GM10266 (cell line): Measurements from ENCODE around the gene LGI2.

Experiments used
- DNase-seq: peaks from one replicate; pipeline ENCODE4 v3.0.0; 2012; ENCODE audit errors: extremely low spot score
- TF ChIP-seq, protein P1 (sequence below): IDR thresholded peaks from 2 replicates; pipeline ENCODE4 v1.5.1; 2012; ENCODE audit warnings: mild to moderate bottlenecking, low read depth; ENCODE audit not compliant: control insufficient read depth, insufficient read depth; ENCODE audit errors: missing control alignments

LGI2 gene

DNA sequence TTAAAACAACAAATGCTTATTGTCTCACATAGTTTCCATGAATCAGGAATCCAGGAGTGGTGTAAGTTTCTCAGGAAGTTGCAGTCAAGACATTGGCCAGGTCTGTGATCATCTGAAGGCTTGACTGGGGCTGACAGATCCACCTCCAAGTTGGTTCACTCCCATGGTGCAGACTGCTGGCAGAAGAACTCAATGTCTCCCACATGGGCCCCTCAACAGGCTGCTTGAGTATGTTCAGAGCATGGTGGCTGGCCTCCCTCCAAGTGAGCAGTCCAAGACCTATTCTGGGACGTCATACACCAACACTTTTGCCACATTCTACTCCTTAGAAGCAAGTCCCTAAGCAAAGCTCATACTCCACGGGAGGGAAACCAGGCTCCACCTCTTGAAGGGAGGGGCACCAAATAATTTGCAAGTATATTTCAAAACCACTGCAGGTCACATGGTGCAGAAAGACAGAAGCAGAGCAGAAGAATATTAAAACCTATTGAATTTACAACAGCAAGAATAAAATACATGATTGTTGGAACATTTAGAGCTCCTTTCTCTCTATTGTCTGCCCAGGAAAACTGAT lies 35.3 kb downstream of the LGI2 start:
- DNase-seq, result no peak
- TF ChIP-seq, protein P1, sequence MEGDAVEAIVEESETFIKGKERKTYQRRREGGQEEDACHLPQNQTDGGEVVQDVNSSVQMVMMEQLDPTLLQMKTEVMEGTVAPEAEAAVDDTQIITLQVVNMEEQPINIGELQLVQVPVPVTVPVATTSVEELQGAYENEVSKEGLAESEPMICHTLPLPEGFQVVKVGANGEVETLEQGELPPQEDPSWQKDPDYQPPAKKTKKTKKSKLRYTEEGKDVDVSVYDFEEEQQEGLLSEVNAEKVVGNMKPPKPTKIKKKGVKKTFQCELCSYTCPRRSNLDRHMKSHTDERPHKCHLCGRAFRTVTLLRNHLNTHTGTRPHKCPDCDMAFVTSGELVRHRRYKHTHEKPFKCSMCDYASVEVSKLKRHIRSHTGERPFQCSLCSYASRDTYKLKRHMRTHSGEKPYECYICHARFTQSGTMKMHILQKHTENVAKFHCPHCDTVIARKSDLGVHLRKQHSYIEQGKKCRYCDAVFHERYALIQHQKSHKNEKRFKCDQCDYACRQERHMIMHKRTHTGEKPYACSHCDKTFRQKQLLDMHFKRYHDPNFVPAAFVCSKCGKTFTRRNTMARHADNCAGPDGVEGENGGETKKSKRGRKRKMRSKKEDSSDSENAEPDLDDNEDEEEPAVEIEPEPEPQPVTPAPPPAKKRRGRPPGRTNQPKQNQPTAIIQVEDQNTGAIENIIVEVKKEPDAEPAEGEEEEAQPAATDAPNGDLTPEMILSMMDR, result no peak

DNA sequence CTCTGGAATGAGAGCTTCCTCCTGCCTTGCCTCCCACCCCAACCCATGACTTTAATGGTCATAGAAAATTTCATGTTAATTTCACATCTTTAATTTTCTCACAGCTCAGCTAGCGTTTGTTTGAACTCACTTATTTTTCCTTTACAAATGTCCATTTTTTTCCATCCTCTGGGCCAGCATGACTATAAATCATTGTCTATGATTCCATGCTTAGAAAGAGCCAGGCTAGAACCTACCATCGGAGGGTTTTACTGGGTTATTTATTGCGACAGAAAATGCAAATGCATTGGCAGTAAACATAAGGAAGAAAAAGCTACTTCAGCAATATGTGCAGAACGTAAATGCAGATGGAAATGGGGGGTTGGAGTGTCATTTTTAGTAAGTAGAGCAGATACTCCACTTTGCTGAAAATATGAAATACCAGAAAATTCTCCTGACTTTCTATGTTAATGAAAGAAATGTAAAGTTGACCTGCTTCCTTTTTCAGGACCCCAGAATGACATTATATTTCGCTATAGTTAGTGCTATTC lies 37.1 kb downstream of the LGI2 start:
- no peak for DNase-seq
- TF ChIP-seq, protein P1, result no peak

DNA sequence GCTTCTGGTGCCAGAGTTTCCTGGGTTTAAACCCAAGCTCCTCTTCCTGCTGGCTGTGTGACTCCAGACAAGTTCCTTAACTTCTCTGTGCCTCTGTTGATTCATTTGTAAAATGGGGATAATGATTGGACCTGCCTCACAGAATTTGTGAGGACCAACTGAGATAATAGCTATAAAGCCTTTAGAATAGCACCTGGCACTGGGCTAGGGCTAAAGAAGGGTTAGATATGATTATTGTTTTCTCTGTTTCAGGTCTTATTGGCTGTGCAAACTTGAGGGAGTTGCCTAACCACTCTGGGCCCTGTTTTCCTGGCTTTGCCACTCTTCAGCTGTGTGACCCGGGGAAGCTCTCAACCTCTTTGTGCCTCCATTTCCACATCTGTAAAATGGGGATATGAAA lies 37.8 kb downstream of the LGI2 start:
- no peak for DNase-seq
- TF ChIP-seq, protein P1, result no peak

DNA sequence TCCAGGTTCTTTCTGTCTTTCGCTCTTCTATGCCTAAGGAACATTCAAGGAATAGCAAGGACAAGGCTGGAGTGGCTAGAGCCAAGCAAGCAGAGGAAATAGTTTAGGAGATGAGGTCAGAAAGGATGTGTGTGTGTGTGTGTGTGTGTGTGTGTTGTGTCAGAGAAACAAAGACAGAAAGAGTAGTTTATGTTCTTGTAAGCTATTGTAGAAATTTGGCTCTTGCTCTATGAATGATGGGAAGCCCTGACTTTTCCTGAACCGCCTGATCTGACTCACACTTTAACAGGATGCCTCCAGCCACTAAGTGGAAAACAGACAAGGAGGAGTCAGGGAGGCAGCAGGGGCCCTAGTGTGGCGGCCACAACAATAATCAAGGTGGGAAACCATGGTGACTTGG lies 39.7 kb downstream of the LGI2 start:
- DNase-seq, result no peak
- TF ChIP-seq, protein P1, result no peak

DNA sequence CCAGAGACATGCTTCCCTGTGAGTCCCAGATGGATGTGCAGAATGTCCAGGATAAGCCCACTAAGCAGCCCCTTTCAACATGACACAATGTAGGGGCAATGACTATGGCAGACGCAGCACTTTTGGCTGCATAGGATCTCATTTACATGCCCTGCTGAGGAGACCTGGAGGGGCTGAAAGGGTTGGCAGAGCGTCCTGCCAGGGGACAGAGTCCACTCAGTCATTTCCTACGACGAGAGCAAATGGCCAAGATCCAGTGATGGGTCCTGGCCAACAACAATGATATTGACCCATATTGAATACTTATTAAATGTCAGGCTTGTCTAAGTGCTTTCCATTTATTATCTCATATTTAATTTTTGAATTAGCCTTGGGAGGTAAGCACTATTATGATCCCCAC lies 41.4 kb downstream of the LGI2 start:
- no peak for DNase-seq
- TF ChIP-seq, protein P1, result no peak

DNA sequence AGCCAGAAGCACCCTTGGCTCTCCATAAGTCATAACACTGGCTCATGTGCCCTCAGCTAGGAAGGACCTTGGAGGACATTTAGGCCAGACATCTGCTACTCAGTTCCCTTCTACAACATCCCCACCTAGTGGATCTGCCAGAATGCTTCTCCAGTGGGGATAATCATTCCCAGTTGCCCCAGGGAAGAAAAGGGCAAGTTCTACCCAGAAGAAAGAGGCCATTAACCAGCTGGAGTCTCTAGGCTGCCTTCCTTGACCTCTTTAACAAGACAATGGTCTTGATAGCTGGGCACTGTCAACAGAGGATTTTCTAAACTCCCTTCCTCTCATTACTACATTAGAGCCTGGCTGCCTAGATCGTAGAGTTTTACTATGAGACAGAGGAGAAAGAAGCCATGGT lies 42.0 kb downstream of the LGI2 start:
- no peak for DNase-seq
- TF ChIP-seq, protein P1, result peak; percentile 25

DNA sequence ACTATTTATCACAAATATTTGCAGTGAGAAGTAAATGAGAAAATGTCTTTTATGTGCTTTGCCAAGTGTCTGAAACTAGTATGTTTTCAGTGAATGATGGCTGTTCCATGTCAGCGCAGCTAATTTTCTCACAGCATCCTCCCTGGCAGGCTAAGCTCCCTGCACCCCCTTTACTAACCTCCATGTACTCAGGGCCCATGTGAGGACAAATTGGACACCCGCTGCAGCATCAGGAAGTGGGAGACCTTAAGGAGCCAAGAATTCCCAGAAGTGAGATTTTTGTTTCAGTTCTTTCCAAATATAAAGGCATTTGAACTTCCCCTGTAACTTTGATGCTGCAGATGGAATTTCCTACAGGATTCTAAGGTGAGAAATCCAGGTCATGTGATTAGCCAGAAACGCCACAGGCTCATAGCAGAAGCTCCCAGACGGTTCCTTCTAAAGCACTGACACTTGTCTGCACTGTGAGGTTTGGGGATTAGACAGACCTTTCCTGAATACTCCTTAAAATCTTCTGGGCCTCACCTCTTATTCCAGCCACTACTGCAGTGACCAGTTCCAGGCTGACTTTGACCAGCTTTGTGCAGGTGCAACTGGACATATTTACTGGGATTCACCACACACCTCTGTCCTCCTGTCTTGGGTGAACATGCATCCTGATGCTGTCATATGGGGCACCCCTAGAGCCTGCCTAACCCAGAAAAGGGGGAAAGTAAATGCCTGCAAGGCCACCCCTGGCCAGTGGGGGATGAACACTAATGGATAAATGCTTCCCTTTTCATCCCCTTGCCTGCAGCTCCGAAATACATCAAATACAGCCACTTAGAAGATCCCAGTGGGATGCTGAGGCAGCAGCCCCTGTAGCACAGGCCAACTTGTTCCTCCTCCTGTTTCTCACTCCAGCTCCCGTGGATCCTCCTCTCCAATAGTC lies 45.9 kb downstream of the LGI2 start:
- no peak for DNase-seq
- TF ChIP-seq, protein P1, result no peak
